Measurements from ENCODE around the gene REV1. TPM values are rescaled to one million over a fixed set of nuclear protein-coding genes. Genes with fewer than 3 reads are reported as not detected.
"Not testable (repeated sequence)": the region's sequence is repeated elsewhere in the genome, so short reads cannot be mapped to it uniquely, and the experiment has no call there.

Gene REV1
- total and polyA plus RNA-seq, 2 donors (not counting 3 experiments of a cell fraction or from before 2014, with no cell fraction given): 16.6 to 50.3 TPM

- H3K9me3 ChIP-seq (replicated peaks; ENCODE audit: control insufficient read depth, insufficient read depth, low read length); dilution Hi-C loops (cut with MboI; ENCODE audit: extremely low pct_ligation_motif_present, low sequenced_read_pairs); H3K36me3 ChIP-seq (ENCODE audit: control insufficient read depth in 2 of 2, extremely low read depth in 1 of 2, insufficient read depth in 2 of 2, low read length in 2 of 2); POLR2A ChIA-PET; CTCF ChIA-PET; H3K9me1 ChIP-seq (replicated peaks; ENCODE audit: control insufficient read depth, extremely low read depth, insufficient read depth, low read length); H3K27me3 ChIP-seq (ENCODE audit: control insufficient read depth in 2 of 2, insufficient read depth in 2 of 2, low read length in 2 of 2); H2AFZ ChIP-seq (ENCODE audit: low read depth, low read length); BruUV-seq (replicated peaks); H4K20me1 ChIP-seq (replicated peaks; ENCODE audit: control insufficient read depth, extremely low read depth, insufficient read depth, low read length): not testable (repeated sequence)
- peaks cover 28% of the 10 kb centered on the region for H3K4me1 ChIP-seq (ENCODE audit: control insufficient read depth, extremely low read depth, insufficient read depth, low read length)
- peak; percentile 86 for FAIRE-seq
- peak overlapping the region in 1 of 3 experiments; percentile 18 for H3K4me3 ChIP-seq (replicated peaks in 1 of 3; ENCODE audit: insufficient read depth in 1 of 3, low read depth in 1 of 3, low read length in 3 of 3)
- TF ChIP-seq POLR2A (IDR thresholded peaks at IDR 0.05; ENCODE audit: low read depth, low read length): peak; percentile 51
- peak; percentile 26 for TF ChIP-seq JUN (IDR thresholded peaks at IDR 0.05; ENCODE audit: borderline replicate concordance, insufficient read depth, insufficient read length, low read depth)
- peak; percentile 64 for DNase-seq (ENCODE audit: low read depth, low spot score)
- H3K79me2 ChIP-seq (ENCODE audit: control insufficient read depth, insufficient read depth, low read length): peaks cover 88% of the 10 kb centered on the region
- intact Hi-C loops (cut with micrococcal nuclease): loop anchor here (2.0 kb wide), 1 partner anchor 26 kb away; no protein-coding TSS in a partner anchor
- peak overlapping the region; percentile 70 for H3K4me2 ChIP-seq (ENCODE audit: insufficient read depth, low read length)
- H3K27ac ChIP-seq (ENCODE audit: insufficient read depth, low read depth, low read length): peak overlapping the region; percentile 83
- peak overlapping the region; percentile 50 for H3K9ac ChIP-seq (replicated peaks; ENCODE audit: extremely low read depth, insufficient read depth, low read length)
Measured at GRCh38 chr2:99475095-99475494, 14.7 kb downstream of the REV1 start.

- no peaks in the 10 kb centered on the region for H3K9me1 ChIP-seq (replicated peaks; ENCODE audit: control insufficient read depth, extremely low read depth, insufficient read depth, low read length)
- no TSS peak for BruUV-seq (replicated peaks)
- no peaks in the 10 kb centered on the region for H3K27me3 ChIP-seq (ENCODE audit: control insufficient read depth in 2 of 2, insufficient read depth in 2 of 2, low read length in 2 of 2)
- H3K79me2 ChIP-seq (ENCODE audit: control insufficient read depth, insufficient read depth, low read length): peaks cover 88% of the 10 kb centered on the region
- CTCF ChIA-PET: interaction anchor here (0.6 kb wide), 1 partner anchor 100 kb away, joined by 3 read pairs; no protein-coding TSS in a partner anchor
- FAIRE-seq (no peak), DNase-seq (ENCODE audit: low read depth, low spot score) (peak; percentile 36)
- dilution Hi-C loops (cut with MboI; ENCODE audit: extremely low pct_ligation_motif_present, low sequenced_read_pairs) (no loop called here), intact Hi-C loops (cut with micrococcal nuclease) (loop anchor here (2.0 kb wide), 1 partner anchor 25 kb away; no protein-coding TSS in a partner anchor)
- peaks cover 4% of the 10 kb centered on the region for H4K20me1 ChIP-seq (replicated peaks; ENCODE audit: control insufficient read depth, extremely low read depth, insufficient read depth, low read length)
- H3K36me3 ChIP-seq (ENCODE audit: control insufficient read depth in 2 of 2, extremely low read depth in 1 of 2, insufficient read depth in 2 of 2, low read length in 2 of 2): no peaks in the 10 kb centered on the region
- TF ChIP-seq JUN (IDR thresholded peaks at IDR 0.05; ENCODE audit: borderline replicate concordance, insufficient read depth, insufficient read length, low read depth) (no peak), GATA2 (IDR thresholded peaks at IDR 0.05; ENCODE audit: insufficient read depth, insufficient read length, low read depth, low read length) (no peak), POLR2AphosphoS5 (IDR thresholded peaks at IDR 0.05; ENCODE audit: insufficient read depth, low read depth, low read length) (no peak), CTCF (IDR thresholded peaks at IDR 0.05; ENCODE audit: extremely low read depth in 1 of 2, insufficient read depth in 1 of 2, low read depth in 1 of 2, low read length in 2 of 2) (no peak), MYC (IDR thresholded peaks at IDR 0.05; ENCODE audit: low read depth, low read length) (no peak), POLR2A (IDR thresholded peaks at IDR 0.05; ENCODE audit: low read depth, low read length) (no peak), EZH2 (IDR thresholded peaks at IDR 0.05; ENCODE audit: borderline replicate concordance, low read depth, low read length, severe bottlenecking) (no peak), MAX (IDR thresholded peaks at IDR 0.05; ENCODE audit: insufficient read depth, insufficient read length) (no peak), FOS (IDR thresholded peaks at IDR 0.05; ENCODE audit: borderline replicate concordance, insufficient read depth, low read length) (no peak)
- H3K9me3 ChIP-seq (replicated peaks; ENCODE audit: control insufficient read depth, insufficient read depth, low read length): no peaks in the 10 kb centered on the region
- POLR2A ChIA-PET: no interaction called here
- H3K27ac ChIP-seq (ENCODE audit: insufficient read depth, low read depth, low read length): no peak overlapping the region
- H2AFZ ChIP-seq (ENCODE audit: low read depth, low read length): no peak overlapping the region
- H3K4me1 ChIP-seq (ENCODE audit: control insufficient read depth, extremely low read depth, insufficient read depth, low read length): peaks cover 28% of the 10 kb centered on the region
- no peak overlapping the region for H3K4me3 ChIP-seq (replicated peaks in 1 of 3; ENCODE audit: insufficient read depth in 1 of 3, low read depth in 1 of 3, low read length in 3 of 3)
- H3K4me2 ChIP-seq (ENCODE audit: insufficient read depth, low read length): no peak overlapping the region
- no peak overlapping the region for H3K9ac ChIP-seq (replicated peaks; ENCODE audit: extremely low read depth, insufficient read depth, low read length)
Measured at GRCh38 chr2:99473518-99474083, 16.2 kb downstream of the REV1 start.
